Mammary epithelial cell (primary cell): ENCODE data around the gene PTPRT.

Experiments
- EZH2 ChIP-seq: IDR thresholded peaks from 2 replicates; pipeline ENCODE4 v1.6.1; 2012; ENCODE audit warnings: low read length, inconsistent platforms, borderline replicate concordance
- TF ChIP-seq, protein P1 (sequence below), 2 donors: IDR thresholded peaks in 1 of 2; conservative IDR thresholded peaks in 1 of 2; 2 replicates each; pipeline ENCODE4 v1.5.1; 2011 to 2012; ENCODE audit warnings: inconsistent platforms in 2 of 2, low read length in 2 of 2, mild to moderate bottlenecking in 2 of 2, control low read depth in 1 of 2, low read depth in 1 of 2; ENCODE audit not compliant: insufficient read depth in 1 of 2; ENCODE audit errors: extremely low read depth in 1 of 2

DNA sequence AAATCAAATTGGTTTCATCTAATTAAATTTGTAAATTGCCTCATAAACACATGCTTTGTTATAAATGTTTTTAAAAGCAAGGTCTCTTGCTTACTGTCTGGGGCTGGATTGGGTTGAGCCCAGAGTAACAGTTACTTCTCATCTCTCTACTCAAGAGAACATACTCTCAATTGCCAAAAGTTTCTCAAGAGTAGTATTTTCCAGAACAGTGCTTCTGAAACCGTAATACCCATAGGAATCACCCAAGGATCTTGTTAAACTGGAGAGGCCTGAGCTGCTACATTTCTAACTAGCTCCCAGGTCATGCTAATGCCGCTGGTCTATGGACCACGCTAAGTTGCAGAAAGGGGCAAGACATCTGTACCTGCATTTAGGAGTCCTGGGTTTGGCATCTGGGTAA lies 744.9 kb downstream of the PTPRT start:
- TF ChIP-seq, protein P1, sequence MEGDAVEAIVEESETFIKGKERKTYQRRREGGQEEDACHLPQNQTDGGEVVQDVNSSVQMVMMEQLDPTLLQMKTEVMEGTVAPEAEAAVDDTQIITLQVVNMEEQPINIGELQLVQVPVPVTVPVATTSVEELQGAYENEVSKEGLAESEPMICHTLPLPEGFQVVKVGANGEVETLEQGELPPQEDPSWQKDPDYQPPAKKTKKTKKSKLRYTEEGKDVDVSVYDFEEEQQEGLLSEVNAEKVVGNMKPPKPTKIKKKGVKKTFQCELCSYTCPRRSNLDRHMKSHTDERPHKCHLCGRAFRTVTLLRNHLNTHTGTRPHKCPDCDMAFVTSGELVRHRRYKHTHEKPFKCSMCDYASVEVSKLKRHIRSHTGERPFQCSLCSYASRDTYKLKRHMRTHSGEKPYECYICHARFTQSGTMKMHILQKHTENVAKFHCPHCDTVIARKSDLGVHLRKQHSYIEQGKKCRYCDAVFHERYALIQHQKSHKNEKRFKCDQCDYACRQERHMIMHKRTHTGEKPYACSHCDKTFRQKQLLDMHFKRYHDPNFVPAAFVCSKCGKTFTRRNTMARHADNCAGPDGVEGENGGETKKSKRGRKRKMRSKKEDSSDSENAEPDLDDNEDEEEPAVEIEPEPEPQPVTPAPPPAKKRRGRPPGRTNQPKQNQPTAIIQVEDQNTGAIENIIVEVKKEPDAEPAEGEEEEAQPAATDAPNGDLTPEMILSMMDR (conservative IDR thresholded peaks at IDR 0.05 in 1 of 2, IDR thresholded peaks at IDR 0.05 in 1 of 2; ENCODE audit: extremely low read depth in 1 of 2, insufficient read depth in 1 of 2, low read depth in 1 of 2, low read length in 2 of 2), result no peak
- no peak for TF ChIP-seq EZH2
